HFFc6 (cell line): ENCODE data around the gene ZNF469. TPM values are rescaled to one million over a fixed set of nuclear protein-coding genes. Genes with fewer than 3 reads are reported as not detected.

Experiments
- DNase-seq: peaks from one replicate; pipeline ENCODE4 v3.0.0-alpha.2; 2018
- H3K27ac Mint-ChIP-seq: 2 replicates; pipeline ENCODE4 v1.8.0; 2020; ENCODE audit warnings: mild to moderate bottlenecking, mixed read lengths
- H3K27me3 Mint-ChIP-seq: 2 replicates; pipeline ENCODE4 v1.8.0; 2021; ENCODE audit warnings: mild to moderate bottlenecking, moderate library complexity, mixed read lengths; ENCODE audit not compliant: insufficient read depth
- H3K36me3 Mint-ChIP-seq: 2 replicates; pipeline ENCODE4 v1.8.0; 2021; ENCODE audit warnings: low read depth, mixed read lengths
- H3K4me1 Mint-ChIP-seq: 2 replicates; pipeline ENCODE4 v1.8.0; 2020; ENCODE audit warnings: low read depth, mixed read lengths
- H3K4me3 Mint-ChIP-seq: 2 replicates; pipeline ENCODE4 v1.8.0; 2020; ENCODE audit warnings: mild to moderate bottlenecking, moderate library complexity, mixed read lengths
- H3K9me3 Mint-ChIP-seq: 2 replicates; pipeline ENCODE4 v1.8.0; 2020; ENCODE audit warnings: mild to moderate bottlenecking, mixed read lengths
- total RNA-seq, 6 experiments: library from RNA; stranded (reverse); fragmentation: NEBNext Ultra II Directional; extraction: Animal tissue kit (Norgen Biotek cat#: 25700); gene quantifications; 2 replicates in 1 of 6; 3 replicates in 5 of 6; pipeline ENCODE4 v1.2.3, GENCODE V29; 2021
- TF ChIP-seq, protein P1 (sequence below): fragments of 200-600 bp; sonication (generic); IDR thresholded peaks from 2 replicates; pipeline ENCODE4 v1.5.0; 2021; ENCODE audit warnings: antibody characterized with exemption, mild to moderate bottlenecking

Gene ZNF469
- total RNA-seq, 6 experiments from 2014 or later = 9.4 to 17.5 (median 10.1) TPM

DNA sequence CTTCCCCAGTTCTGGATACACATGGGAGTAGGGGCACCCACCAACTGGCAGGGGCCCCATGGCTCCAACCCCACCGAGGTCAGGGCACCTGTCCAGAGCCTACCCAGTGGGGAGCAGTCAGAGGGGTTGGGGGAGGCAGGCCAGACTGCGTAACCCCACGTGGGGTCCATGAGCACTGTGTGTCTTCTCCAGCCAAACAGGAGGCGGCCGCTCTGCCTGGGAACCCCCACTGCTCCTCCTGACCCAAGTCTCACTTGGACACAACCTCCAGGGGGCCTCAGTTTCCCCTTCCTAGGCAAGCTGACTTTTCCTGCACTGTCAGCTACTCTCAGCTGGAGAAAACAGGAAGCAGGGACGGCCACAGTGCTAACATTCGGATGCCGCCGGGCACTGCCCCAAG, 7.5 kb downstream of the ZNF469 start:
- no peaks in the 10 kb centered on the region for H3K9me3 Mint-ChIP-seq
- TF ChIP-seq, protein P1, sequence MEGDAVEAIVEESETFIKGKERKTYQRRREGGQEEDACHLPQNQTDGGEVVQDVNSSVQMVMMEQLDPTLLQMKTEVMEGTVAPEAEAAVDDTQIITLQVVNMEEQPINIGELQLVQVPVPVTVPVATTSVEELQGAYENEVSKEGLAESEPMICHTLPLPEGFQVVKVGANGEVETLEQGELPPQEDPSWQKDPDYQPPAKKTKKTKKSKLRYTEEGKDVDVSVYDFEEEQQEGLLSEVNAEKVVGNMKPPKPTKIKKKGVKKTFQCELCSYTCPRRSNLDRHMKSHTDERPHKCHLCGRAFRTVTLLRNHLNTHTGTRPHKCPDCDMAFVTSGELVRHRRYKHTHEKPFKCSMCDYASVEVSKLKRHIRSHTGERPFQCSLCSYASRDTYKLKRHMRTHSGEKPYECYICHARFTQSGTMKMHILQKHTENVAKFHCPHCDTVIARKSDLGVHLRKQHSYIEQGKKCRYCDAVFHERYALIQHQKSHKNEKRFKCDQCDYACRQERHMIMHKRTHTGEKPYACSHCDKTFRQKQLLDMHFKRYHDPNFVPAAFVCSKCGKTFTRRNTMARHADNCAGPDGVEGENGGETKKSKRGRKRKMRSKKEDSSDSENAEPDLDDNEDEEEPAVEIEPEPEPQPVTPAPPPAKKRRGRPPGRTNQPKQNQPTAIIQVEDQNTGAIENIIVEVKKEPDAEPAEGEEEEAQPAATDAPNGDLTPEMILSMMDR = no peak
- H3K27me3 Mint-ChIP-seq = no peaks in the 10 kb centered on the region; the same call in 1 of the 2 replicates
- no peak for DNase-seq
- H3K27ac Mint-ChIP-seq = no peak overlapping the region
- peaks cover 7% of the 10 kb centered on the region; the same call in 1 of the 2 replicates for H3K36me3 Mint-ChIP-seq
- peaks cover 9% of the 10 kb centered on the region; the same call in 1 of the 2 replicates for H3K4me1 Mint-ChIP-seq
- H3K4me3 Mint-ChIP-seq = no peak overlapping the region

DNA sequence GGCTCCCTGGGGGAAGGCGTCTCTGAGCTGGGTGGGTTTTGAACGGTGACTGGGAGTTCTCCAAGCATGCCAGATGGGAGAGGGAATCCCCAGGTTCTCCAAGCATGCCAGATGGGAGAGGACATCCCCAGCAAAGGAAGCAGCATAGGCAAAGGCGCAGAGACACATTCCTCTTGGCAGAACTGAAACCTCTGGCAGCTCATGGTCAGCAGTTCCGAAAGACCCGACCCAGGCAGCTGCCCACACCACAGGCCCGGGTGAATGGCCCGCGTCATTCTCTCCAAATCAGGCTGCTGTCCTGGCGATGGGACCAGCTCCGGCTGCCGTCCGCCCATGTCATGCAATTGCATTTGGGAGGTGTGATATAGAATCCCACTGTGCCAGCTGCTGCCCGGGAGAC, 8.0 kb downstream of the ZNF469 start:
- Mint-ChIP-seq H3K27ac (no peak overlapping the region), H3K27me3 (no peaks in the 10 kb centered on the region; the same call in 1 of the 2 replicates), H3K4me1 (peaks cover 9% of the 10 kb centered on the region; the same call in 1 of the 2 replicates), H3K4me3 (no peak overlapping the region), H3K36me3 (peaks cover 7% of the 10 kb centered on the region; the same call in 1 of the 2 replicates), H3K9me3 (no peaks in the 10 kb centered on the region)
- no peak for DNase-seq
- TF ChIP-seq, protein P1 = no peak

DNA sequence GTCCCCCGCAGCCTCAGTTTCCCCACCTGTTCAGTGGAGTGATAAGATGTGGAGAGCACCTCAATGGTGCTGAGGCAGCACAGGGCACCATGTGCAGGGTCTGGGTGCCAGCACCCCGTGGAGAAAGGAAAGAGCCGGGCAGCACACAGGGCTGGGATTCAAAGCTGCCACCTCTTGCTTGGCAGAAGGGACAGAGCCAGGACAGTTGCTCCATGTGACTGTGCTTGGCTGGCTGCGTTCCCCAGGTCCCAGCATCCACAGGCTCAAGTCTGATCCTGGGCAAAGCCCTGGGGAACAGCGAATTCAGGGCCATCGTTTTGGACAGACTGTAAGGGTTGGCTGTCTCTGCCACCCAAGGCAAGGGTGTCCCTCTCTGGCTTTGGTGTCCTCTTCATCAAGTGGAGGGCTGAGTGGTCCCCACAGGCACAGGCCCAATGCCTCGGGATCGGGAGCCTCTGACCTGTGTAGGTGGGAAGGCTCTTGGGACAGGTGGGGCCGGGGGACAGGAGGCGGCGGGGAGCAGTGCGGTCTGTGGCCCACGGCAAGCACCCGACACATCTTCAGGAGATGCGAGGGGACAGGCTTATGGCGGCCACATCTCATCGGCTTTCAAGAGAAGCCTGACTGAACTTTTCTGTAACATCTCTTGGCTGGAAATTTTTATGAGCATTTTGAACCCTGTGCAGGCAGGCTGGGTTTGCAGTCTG, 8.5 kb downstream of the ZNF469 start:
- Mint-ChIP-seq H3K9me3 (no peaks in the 10 kb centered on the region), H3K4me3 (no peak overlapping the region), H3K27ac (no peak overlapping the region), H3K4me1 (peaks cover 6% of the 10 kb centered on the region; the same call in 1 of the 2 replicates), H3K36me3 (peaks cover 7% of the 10 kb centered on the region; the same call in 1 of the 2 replicates), H3K27me3 (no peaks in the 10 kb centered on the region; the same call in 1 of the 2 replicates)
- no peak for DNase-seq
- TF ChIP-seq, protein P1 = no peak

DNA sequence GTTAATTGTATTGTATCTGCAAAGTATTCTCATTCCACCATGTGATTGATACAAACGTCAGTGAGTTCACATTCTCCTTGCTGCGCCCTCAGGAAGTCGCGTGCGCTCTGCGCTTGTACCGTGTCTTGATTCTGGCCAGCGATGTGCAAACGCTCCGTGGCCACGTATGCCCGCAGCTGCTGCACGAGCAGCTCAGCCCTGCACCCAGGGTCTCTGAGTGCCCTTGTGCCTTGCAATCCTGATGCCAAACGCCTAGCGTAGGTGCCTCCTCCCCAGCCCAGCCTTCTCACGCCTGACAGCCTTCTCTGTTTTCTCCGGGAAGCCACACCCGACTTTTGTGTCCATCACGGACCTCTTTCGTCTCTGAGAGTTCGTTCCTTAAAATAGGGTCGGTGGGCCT, 9.4 kb downstream of the ZNF469 start:
- no peak for DNase-seq
- H3K36me3 Mint-ChIP-seq = peaks cover 7% of the 10 kb centered on the region; the same call in 1 of the 2 replicates
- no peaks in the 10 kb centered on the region for H3K4me1 Mint-ChIP-seq
- no peak overlapping the region for H3K27ac Mint-ChIP-seq
- H3K9me3 Mint-ChIP-seq = no peaks in the 10 kb centered on the region
- no peak overlapping the region for H3K4me3 Mint-ChIP-seq
- no peaks in the 10 kb centered on the region; the same call in 1 of the 2 replicates for H3K27me3 Mint-ChIP-seq
- TF ChIP-seq, protein P1 = no peak

DNA sequence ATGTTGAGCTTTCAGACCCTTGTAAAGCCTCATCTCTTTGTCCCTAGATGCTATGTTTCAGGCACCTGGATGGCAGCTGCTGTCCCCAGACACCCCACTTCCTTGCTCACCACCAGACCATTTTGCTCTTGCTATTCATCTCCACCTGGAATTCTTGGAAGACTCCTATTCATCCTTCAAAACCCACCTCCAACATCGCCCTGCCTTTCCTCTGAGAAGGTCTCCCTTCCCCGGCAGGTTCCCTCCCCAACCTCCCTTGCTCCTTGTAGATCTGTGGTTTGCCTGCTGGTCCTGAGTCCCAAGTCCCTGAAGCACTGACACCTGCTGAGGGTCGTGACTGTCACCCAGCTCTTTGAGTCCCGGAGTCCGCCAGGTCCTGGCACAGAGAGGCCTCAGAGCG, 9.9 kb downstream of the ZNF469 start:
- Mint-ChIP-seq H3K27ac (peak overlapping the region; percentile 19; the same call in 1 of the 2 replicates), H3K4me3 (no peak overlapping the region), H3K4me1 (no peaks in the 10 kb centered on the region), H3K36me3 (peaks cover 12% of the 10 kb centered on the region), H3K9me3 (peaks cover 4% of the 10 kb centered on the region; the same call in 1 of the 2 replicates), H3K27me3 (no peaks in the 10 kb centered on the region; the same call in 1 of the 2 replicates)
- no peak for DNase-seq
- TF ChIP-seq, protein P1 = no peak
